ENCODE results near the gene BRD8.
A peak's percentile ranks its signal among the peaks of the same experiment; 100 is the strongest.
"Not testable (repeated sequence)": the region's sequence is repeated elsewhere in the genome, so short reads cannot be mapped to it uniquely, and the experiment has no call there.

Gene BRD8

DNA sequence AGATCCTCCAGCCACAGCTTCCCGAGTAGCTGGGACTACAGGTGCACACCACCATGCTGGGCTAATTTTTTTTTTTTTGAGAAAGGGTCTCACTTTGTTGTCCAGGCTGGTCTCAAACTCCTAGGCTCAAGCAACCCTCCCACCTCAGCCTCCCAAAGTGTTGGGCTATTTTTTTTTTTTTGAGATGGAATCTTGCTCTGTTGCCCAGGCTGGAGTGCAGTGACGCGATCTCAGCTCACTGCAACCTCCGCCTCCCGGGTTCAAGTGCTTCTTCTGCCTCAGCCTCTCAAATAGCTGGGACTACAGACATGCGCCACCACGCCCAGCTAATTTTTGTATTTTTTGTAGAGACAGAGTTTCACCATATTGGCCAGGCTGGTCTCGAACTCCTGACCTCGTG lies 22.5 kb downstream of the BRD8 start:
- DNase-seq, result not testable (repeated sequence)

DNA sequence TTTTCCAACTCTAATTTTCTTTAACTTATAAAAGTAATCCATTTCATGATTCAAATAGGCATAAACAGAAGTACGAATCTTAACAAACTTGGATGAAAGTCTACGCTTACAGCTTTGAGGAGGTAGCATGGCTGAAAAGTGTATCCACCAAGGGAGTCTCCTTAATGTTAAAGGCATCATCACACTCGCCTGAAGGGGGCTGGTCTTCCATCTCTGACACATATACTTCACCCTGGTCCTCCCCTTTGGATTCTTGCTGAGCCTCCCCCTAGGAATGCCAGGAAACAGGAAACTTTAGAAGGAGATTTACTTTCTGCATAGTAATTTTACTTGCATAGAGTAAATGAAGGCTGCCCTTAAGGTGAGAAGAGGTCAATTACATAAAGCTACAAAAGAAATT lies 28.9 kb downstream of the BRD8 start:
- DNase-seq, result no peak

GRCh38 chr5:138148811-138149210 lies 29.6 kb downstream of the BRD8 start:
- DNase-seq, result no peak

DNA sequence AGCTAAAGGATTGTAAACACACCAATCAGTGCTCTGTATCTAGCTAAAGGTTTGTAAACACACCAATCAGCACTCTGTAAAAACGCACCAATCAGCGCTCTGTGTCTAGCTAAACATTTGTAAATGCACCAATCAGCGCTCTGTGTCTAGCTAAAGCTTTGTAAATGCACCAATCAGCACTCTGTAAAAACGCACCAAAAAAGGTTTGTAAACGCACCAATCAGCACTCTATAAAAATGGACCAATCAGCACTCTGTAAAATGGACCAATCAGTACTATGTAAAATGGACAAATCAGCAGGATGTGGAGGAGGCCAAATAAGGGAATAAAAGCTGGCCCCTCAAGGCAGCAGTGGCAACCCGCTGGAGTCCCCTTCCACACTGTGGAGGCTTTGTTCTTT lies 34.9 kb downstream of the BRD8 start:
- DNase-seq, result not testable (repeated sequence)

GRCh38 chr5:138141734-138142133 lies 36.7 kb downstream of the BRD8 start:
- no peak for DNase-seq

- no peak for DNase-seq
Measured at GRCh38 chr5:138140268-138140667, 38.2 kb downstream of the BRD8 start.

GRCh38 chr5:138139781-138140090 lies 38.7 kb downstream of the BRD8 start:
- no peak for DNase-seq

DNA sequence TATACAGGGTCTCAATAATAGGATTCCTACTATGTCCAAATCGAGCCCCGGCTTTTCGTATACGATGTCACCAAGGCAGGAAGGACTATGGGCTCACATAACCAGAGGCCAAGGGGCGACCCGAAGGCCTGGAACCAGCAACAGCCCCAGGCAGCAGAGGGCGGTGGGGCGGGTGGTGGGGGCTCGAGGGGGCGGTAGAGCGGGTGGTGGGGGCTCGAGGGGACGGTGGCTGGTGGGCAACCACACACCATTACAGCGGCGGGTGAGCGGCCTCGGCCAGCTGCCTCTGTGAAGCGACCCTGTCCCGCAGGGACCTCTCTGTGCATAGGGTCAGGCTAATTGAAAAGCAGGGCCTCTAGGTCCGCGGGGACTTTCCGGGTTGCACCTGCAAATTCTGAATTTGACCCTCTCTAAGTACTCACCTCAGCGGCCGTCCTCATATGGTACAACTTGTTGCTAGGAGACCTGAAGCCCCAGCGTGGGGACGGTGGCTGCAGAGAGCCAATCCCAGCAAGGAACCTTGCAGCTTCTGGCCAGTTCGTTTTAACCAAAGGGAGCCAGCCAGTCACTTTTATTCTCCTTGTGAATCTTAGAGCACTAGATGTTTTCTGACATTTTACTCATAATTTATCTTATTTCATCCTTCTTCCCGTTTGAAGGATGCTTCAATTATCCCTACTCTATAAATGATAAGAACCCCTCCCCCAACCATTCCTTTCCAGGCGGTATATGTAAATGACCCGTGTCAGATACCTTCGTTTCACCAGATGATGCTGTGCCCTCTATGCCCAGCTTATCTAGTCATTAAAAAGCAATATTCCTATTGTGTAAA lies 39.3 kb downstream of the BRD8 start, which contains the start of gene NME5:
TSS of gene NME5 (minus strand) at position 480 of the 832 bp plus-strand sequence. CDS start 648 bp downstream, outside the sequence.
- DNase-seq, result peak; percentile 90

DNA sequence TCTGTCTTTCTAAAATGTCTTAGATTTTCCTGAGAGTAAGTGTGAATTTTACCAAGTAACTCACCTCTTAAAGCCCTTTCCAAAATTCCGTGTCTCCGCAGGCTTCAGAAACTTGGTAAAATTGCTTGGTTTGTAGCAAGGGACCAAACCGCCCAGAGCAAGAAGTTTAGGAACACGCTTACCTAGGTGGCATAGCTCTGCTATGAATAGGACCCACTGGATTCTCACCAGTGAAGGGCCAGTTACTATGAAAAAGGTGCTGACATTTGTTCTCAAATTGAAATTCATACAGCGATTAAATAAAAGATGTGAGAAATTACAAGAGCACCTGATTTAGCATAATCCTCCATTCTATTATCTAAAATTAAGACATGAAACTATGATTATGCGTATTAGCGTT lies 45.9 kb downstream of the BRD8 start:
- DNase-seq, result no peak

- peak; percentile 53 for DNase-seq
Measured at GRCh38 chr5:138129347-138129746, 49.1 kb downstream of the BRD8 start.

DNA sequence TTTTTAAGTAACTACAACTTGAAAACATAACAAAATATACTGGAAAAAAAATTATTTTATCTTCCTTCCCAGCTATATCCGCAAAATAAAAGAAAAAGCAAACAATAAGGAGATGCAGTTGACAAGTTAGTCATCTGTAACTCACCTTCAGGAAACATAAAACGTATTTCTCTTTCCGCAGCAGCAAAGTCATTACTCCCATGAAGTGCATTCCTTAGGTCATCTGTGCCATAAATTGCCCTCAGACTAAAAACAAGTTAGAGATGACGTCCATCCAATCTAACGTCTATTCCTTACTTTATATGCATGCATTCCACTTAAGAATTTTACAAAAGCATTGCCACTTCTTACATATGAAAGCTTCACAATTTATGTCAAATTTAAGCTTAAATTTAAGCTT lies 50.1 kb downstream of the BRD8 start:
- DNase-seq, result no peak

GRCh38 chr5:138115254-138115653 lies 63.2 kb downstream of the BRD8 start:
- DNase-seq, result no peak

GRCh38 chr5:138111937-138112336 lies 66.5 kb downstream of the BRD8 start:
- no peak for DNase-seq

DNA sequence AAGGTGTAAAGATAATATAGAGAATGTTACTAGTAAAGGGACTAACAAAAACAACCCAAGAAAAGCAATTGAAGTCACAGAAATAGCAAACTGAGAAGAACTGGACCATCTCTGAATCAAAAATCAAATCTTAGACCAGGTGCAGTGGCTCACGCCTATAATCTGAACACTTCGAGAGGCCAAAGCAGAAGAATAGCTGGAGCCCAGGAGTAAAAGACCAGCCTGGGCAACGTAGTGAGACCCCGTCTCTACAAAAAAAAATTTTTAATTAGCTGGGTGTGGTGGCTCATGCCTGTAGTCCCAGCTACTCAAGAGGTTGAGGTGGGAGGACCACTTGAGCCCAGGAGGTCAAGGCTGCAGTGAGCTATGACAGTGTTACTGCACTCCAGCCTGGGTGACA lies 67.2 kb downstream of the BRD8 start:
- no peak for DNase-seq

DNA sequence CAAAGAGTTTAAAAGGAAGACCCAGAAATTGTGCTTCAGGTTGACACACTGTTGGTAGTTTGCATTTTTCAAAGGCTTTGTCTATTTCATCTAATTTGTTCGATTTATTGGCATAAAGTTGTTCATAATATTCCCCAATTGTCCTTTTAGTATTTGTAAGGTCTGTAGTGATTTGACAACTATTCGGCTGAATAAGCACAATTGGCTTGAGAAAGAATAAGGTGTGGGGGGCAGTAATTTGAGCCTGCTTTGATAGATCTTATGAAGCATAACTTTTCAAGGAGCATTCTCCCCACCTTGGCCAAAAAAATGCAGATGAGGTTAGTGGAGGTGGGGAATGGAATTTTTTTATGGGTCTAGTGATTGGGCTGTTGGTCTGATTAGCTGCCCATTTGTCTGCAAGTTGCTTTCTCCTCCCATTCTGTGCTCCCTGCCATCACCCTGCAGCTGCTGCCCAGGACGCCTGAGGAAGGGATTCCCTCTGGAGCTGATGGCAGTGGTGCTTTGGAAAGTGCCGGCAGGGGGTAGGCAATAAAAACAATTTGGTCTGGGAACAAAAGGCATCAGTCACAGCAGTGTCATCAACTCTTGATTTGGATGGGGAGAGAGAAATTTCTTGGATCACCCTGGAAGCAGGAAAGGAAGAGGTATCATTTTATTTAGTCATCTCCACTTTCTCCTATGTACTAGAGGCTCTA lies 68.0 kb downstream of the BRD8 start:
- DNase-seq, result peak; percentile 79

GRCh38 chr5:138109463-138110265 lies 68.8 kb downstream of the BRD8 start:
- peak; percentile 14 for DNase-seq

DNA sequence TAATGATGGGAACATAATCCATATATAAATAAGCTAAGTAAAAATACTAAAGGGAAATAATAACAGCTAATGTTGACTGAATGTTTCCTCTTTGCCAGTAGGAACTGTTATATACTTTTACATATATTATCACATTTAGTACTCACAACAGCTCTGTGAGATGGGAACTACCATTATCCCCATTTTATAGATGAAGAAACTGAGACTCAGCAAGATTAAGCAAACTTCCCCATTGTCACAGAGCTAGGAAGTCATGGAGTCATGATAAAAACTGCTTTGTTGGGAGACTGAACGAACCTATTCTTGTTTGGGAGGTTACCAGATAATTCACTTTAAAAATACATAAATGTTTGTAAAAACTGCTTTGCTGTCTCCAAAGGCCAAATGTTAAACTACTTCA lies 71.2 kb downstream of the BRD8 start:
- no peak for DNase-seq

GRCh38 chr5:138105709-138106108 lies 72.7 kb downstream of the BRD8 start:
- DNase-seq, result no peak

GRCh38 chr5:138103319-138103637 lies 75.2 kb downstream of the BRD8 start:
- DNase-seq, result no peak

DNA sequence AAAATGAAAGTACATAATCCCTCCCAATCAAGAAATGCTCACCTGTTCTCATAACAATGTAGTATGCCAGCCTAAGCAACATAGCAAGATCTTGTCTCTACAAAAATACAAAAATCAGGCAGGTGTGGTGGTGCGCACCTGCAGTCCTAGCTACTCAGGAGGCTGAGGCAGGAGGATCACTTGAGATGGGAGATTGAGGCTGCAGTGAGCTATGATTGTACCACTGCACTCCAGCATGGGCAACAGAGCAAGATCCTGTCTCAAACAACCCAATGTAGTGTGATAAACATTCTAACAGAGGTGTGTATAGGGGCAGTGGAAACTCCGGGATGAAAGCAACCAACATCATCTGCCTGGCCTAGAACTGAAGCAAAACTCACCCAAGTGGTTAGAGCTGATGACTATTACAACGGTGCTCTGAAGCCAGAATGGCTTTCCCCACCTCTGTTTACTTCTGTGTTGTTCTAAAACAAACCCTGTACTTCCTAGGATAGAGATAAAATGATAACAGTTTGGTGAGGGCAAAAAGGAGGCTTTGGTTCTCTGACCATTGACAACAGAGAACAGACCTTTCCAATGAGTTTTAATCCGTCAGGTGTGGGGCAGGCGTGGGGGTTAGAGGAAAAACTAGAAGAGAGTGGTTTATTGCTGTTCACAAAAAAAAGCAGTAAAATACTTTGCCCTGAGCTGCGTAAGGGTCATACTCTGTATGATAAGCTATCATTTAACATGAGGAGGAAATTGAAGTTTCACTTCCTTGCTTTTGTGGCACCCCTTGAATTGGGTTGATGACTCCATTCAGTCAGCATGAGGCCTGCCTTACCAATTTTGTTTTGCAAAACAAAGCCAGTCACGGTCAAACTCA lies 75.7 kb downstream of the BRD8 start:
- DNase-seq, result no peak

GRCh38 chr5:138096997-138097828 lies 81.2 kb downstream of the BRD8 start:
- DNase-seq, result no peak

- DNase-seq, result no peak
Measured at GRCh38 chr5:138096363-138096762, 82.1 kb downstream of the BRD8 start.
